H9 (cell line): ENCODE measurements around the gene FAM120A. TPM values are rescaled to one million over a fixed set of nuclear protein-coding genes. Genes with fewer than 3 reads are reported as not detected.

ENCODE experiments used
- DNase-seq: peaks from one replicate; pipeline ENCODE4 v3.0.0-alpha.2; 2017
- H2AFZ ChIP-seq: one replicate; pipeline ENCODE4 v1.6.1; 2013; ENCODE audit warnings: mild to moderate bottlenecking, low read length, control low read depth, moderate library complexity
- H2AK5ac ChIP-seq: 2 replicates; pipeline ENCODE4 v1.6.1; 2013; ENCODE audit warnings: low read length, control low read depth, mixed read lengths; ENCODE audit not compliant: insufficient read length
- H2BK120ac ChIP-seq: one replicate; pipeline ENCODE4 v1.6.1; 2013; ENCODE audit warnings: low read depth, mild to moderate bottlenecking, low read length, control low read depth, inconsistent platforms; ENCODE audit not compliant: poor library complexity, severe bottlenecking
- H2BK12ac ChIP-seq: 2 replicates; pipeline ENCODE4 v1.6.1; 2013; ENCODE audit warnings: low read length, control low read depth, mixed read lengths, low read depth; ENCODE audit not compliant: insufficient read length
- H2BK15ac ChIP-seq: 2 replicates; pipeline ENCODE4 v1.6.1; 2013; ENCODE audit warnings: low read depth, low read length, control low read depth
- H2BK20ac ChIP-seq: one replicate; pipeline ENCODE4 v1.6.1; 2013; ENCODE audit warnings: low read depth, mild to moderate bottlenecking, low read length, control low read depth, inconsistent platforms; ENCODE audit not compliant: poor library complexity, severe bottlenecking
- H2BK5ac ChIP-seq: 2 replicates; pipeline ENCODE4 v1.6.1; 2013; ENCODE audit warnings: low read length, control low read depth, mixed read lengths; ENCODE audit not compliant: insufficient read length
- H3K14ac ChIP-seq: 2 replicates; pipeline ENCODE4 v1.6.1; 2013; ENCODE audit warnings: low read length, control low read depth; ENCODE audit not compliant: insufficient read depth
- H3K18ac ChIP-seq: 2 replicates; pipeline ENCODE4 v1.6.1; 2013; ENCODE audit warnings: low read depth, mild to moderate bottlenecking, mixed read lengths, low read length, control low read depth; ENCODE audit not compliant: insufficient read length
- H3K23ac ChIP-seq: 2 replicates; pipeline ENCODE4 v1.6.1; 2013; ENCODE audit warnings: low read length, control low read depth, mixed read lengths, low read depth; ENCODE audit not compliant: insufficient read length
- H3K23me2 ChIP-seq: 2 replicates; pipeline ENCODE4 v1.6.1; 2013; ENCODE audit warnings: low read depth, mild to moderate bottlenecking, mixed read lengths, low read length, control low read depth; ENCODE audit not compliant: insufficient read length, poor library complexity, severe bottlenecking
- H3K27ac ChIP-seq: 2 replicates; pipeline ENCODE4 v1.5.1; 2013; ENCODE audit warnings: low read length, control low read depth, mixed read lengths, low read depth; ENCODE audit not compliant: insufficient read length
- H3K27me3 ChIP-seq: 2 replicates; pipeline ENCODE4 v1.6.1; 2013; ENCODE audit warnings: low read length, control low read depth, inconsistent platforms; ENCODE audit not compliant: insufficient read depth
- H3K4ac ChIP-seq: 2 replicates; pipeline ENCODE4 v1.6.1; 2013; ENCODE audit warnings: low read depth, mild to moderate bottlenecking, control low read depth, inconsistent platforms, low read length, moderate library complexity
- H3K4me1 ChIP-seq: 2 replicates; pipeline ENCODE4 v1.6.1; 2013; ENCODE audit warnings: low read length, control low read depth, inconsistent platforms; ENCODE audit not compliant: insufficient read depth
- H3K4me2 ChIP-seq: 2 replicates; pipeline ENCODE4 v1.6.1; 2013; ENCODE audit warnings: low read length, control low read depth, mixed read lengths; ENCODE audit not compliant: insufficient read length, insufficient read depth
- H3K56ac ChIP-seq: 2 replicates; pipeline ENCODE4 v1.6.1; 2013; ENCODE audit warnings: low read depth, mild to moderate bottlenecking, mixed read lengths, low read length, control low read depth; ENCODE audit not compliant: insufficient read length
- H3K79me1 ChIP-seq: 2 replicates; pipeline ENCODE4 v1.6.1; 2013; ENCODE audit warnings: low read depth, mild to moderate bottlenecking, moderate library complexity, low read length, control low read depth, inconsistent platforms; ENCODE audit not compliant: insufficient read depth, poor library complexity, severe bottlenecking
- H3K79me2 ChIP-seq: 2 replicates; pipeline ENCODE4 v1.6.1; 2013; ENCODE audit warnings: low read length, control low read depth, inconsistent platforms; ENCODE audit not compliant: insufficient read depth
- H3K9ac ChIP-seq: 2 replicates; pipeline ENCODE4 v1.6.1; 2013; ENCODE audit warnings: low read length, control low read depth, mixed read lengths; ENCODE audit not compliant: insufficient read length; ENCODE audit errors: extremely low read depth
- H3K9me3 ChIP-seq: one replicate; pipeline ENCODE4 v1.6.1; 2013; ENCODE audit warnings: low read depth, low read length, inconsistent platforms; ENCODE audit not compliant: control insufficient read depth
- H3T11ph ChIP-seq: one replicate; pipeline ENCODE4 v1.6.1; 2013; ENCODE audit warnings: mild to moderate bottlenecking, low read length, control low read depth, inconsistent platforms
- H4K20me1 ChIP-seq: one replicate; pipeline ENCODE4 v1.6.1; 2013; ENCODE audit not compliant: control insufficient read depth, insufficient read length, insufficient read depth
- H4K5ac ChIP-seq: 2 replicates; pipeline ENCODE4 v1.6.1; 2013; ENCODE audit warnings: low read depth, mild to moderate bottlenecking, mixed read lengths, low read length, control low read depth; ENCODE audit not compliant: insufficient read length
- H4K8ac ChIP-seq: replicated peaks from 2 replicates; pipeline ENCODE4 v1.6.1; 2013; ENCODE audit warnings: low read length, control low read depth, mixed read lengths, low read depth; ENCODE audit not compliant: insufficient read length
- H4K91ac ChIP-seq: 2 replicates; pipeline ENCODE4 v1.6.1; 2013; ENCODE audit warnings: low read depth, mild to moderate bottlenecking, moderate library complexity, mixed read lengths, low read length, control low read depth; ENCODE audit not compliant: insufficient read length
- H3K27ac Mint-ChIP-seq, 3 experiments: 2 replicates in 2 of 3; 3 replicates in 1 of 3; pipeline ENCODE4 v1.8.0; 2020 to 2021; ENCODE audit warnings: mixed read lengths in 3 of 3, mild to moderate bottlenecking in 1 of 3, moderate library complexity in 1 of 3
- H3K27me3 Mint-ChIP-seq: 2 replicates; pipeline ENCODE4 v1.8.0; 2021; ENCODE audit warnings: low read depth, mild to moderate bottlenecking, moderate library complexity, mixed read lengths
- H3K36me3 Mint-ChIP-seq, 3 experiments: 2 replicates in 2 of 3; 3 replicates in 1 of 3; pipeline ENCODE4 v1.8.0; 2020 to 2021; ENCODE audit warnings: low read depth in 3 of 3, mixed read lengths in 3 of 3; ENCODE audit not compliant: insufficient read depth in 1 of 3
- H3K4me1 Mint-ChIP-seq, 2 experiments: 2 replicates each; pipeline ENCODE4 v1.8.0; 2020; ENCODE audit warnings: mixed read lengths in 2 of 2
- H3K4me3 Mint-ChIP-seq, 2 experiments: 2 replicates in 1 of 2; 3 replicates in 1 of 2; pipeline ENCODE4 v1.8.0; 2020 to 2021; ENCODE audit warnings: mild to moderate bottlenecking in 2 of 2, mixed read lengths in 2 of 2, moderate library complexity in 1 of 2
- H3K9me3 Mint-ChIP-seq, 2 experiments: 2 replicates in 1 of 2; 3 replicates in 1 of 2; pipeline ENCODE4 v1.8.0; 2020; ENCODE audit warnings: mild to moderate bottlenecking in 2 of 2, mixed read lengths in 2 of 2, moderate library complexity in 1 of 2
- WGBS: extraction: QIAGEN DNeasy Blood & Tissue Kit; methylation state at CpG from one replicate; pipeline ENCODE4 v1.1.7; 2013; ENCODE audit warnings: missing lambda C conversion rate, low lambda C conversion rate, mixed read lengths; ENCODE audit not compliant: insufficient read length; ENCODE audit errors: extremely low coverage; 5-methylcytosine and 5-hydroxymethylcytosine counted together
- total RNA-seq: library from RNA; stranded (reverse); gene quantifications from 2 replicates; pipeline ENCODE4 v1.2.1, GENCODE V29; 2021
- TF ChIP-seq, protein P1 (sequence below): fragments of 200-600 bp; sonication (generic); conservative IDR thresholded peaks from 3 replicates; pipeline ENCODE4 v1.8.0; 2021; ENCODE audit warnings: antibody characterized with exemption, mild to moderate bottlenecking

The FAM120A gene
- total RNA-seq, 1 experiment from 2014 or later, result 57.7 TPM

DNA sequence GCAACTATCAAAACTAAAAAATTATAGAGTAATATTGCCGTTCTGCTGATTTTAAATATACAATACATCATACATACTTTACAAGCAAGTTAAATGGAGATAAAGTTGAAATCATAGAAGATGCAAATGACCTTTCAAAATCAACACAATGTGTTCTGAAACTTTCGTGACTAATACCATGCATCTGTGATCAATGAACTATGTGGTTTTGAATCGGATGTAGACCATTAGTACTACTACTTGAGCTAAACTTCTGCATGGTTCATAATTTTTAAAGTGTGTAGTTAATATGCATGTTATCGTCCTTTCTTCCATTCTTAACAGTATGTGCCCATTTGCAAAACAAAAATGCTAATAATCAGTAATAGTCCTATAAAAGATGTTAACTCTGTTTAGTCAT is 113.6 kb downstream of the FAM120A start:
- Histone ChIP-seq H3K4me2 (no peak overlapping the region), H2BK12ac (no peak overlapping the region), H3K4ac (no peak overlapping the region), H3K23ac (no peak overlapping the region), H3K79me2 (no peaks in the 10 kb centered on the region), H2BK15ac (no peak overlapping the region), H2AFZ (no peak overlapping the region), H3K56ac (no peak overlapping the region), H4K91ac (no peak overlapping the region), H4K5ac (no peak overlapping the region), H3K18ac (no peak overlapping the region), H3K4me1 (no peaks in the 10 kb centered on the region; the same call in 1 of the 2 replicates), H3K23me2 (peaks cover 6% of the 10 kb centered on the region), H3T11ph (no peak overlapping the region), H2AK5ac (no peak overlapping the region), H3K9ac (no peak overlapping the region), H2BK20ac (no peak overlapping the region), H3K27ac (no peak overlapping the region), H3K14ac (no peak overlapping the region), H3K9me3 (no peaks in the 10 kb centered on the region), H4K20me1 (no peaks in the 10 kb centered on the region), H3K27me3 (no peaks in the 10 kb centered on the region), H2BK120ac (no peak overlapping the region), H3K79me1 (no peaks in the 10 kb centered on the region), H4K8ac (no peak overlapping the region), H2BK5ac (no peak overlapping the region)
- Mint-ChIP-seq H3K4me3 (no peak overlapping the region), H3K36me3 (peaks cover 17 to 45% (median 25%) of the 10 kb centered on the region in 3 experiments; a peak in 6 of 7 replicates), H3K27me3 (peaks cover 1% of the 10 kb centered on the region; the same call in 1 of the 2 replicates), H3K9me3 (no peaks in the 10 kb centered on the region; a peak in 1 of 5 replicates), H3K4me1 (peaks cover 21 to 23% of the 10 kb centered on the region in 2 experiments), H3K27ac (no peak overlapping the region)
- TF ChIP-seq, protein P1, sequence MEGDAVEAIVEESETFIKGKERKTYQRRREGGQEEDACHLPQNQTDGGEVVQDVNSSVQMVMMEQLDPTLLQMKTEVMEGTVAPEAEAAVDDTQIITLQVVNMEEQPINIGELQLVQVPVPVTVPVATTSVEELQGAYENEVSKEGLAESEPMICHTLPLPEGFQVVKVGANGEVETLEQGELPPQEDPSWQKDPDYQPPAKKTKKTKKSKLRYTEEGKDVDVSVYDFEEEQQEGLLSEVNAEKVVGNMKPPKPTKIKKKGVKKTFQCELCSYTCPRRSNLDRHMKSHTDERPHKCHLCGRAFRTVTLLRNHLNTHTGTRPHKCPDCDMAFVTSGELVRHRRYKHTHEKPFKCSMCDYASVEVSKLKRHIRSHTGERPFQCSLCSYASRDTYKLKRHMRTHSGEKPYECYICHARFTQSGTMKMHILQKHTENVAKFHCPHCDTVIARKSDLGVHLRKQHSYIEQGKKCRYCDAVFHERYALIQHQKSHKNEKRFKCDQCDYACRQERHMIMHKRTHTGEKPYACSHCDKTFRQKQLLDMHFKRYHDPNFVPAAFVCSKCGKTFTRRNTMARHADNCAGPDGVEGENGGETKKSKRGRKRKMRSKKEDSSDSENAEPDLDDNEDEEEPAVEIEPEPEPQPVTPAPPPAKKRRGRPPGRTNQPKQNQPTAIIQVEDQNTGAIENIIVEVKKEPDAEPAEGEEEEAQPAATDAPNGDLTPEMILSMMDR, result no peak
- DNase-seq, result no peak
- WGBS, result no CpG with 5 or more reads among the region's 4 CpGs
